Measurements from ENCODE around the gene ZKSCAN4.

DNA sequence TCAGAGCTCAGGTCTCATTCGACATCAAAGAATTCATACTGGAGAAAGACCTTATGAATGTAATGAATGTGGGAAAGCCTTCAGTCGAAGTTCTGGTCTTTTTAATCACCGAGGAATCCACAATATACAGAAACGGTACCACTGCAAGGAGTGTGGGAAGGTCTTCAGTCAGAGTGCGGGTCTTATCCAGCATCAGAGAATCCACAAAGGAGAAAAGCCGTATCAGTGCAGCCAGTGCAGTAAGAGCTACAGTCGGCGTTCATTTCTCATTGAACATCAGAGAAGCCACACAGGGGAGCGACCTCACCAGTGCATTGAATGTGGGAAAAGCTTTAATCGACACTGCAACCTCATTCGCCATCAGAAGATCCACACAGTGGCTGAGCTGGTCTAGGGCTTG, 19.3 kb downstream of the ZKSCAN4 start:
- TF ChIP-seq, protein P1, sequence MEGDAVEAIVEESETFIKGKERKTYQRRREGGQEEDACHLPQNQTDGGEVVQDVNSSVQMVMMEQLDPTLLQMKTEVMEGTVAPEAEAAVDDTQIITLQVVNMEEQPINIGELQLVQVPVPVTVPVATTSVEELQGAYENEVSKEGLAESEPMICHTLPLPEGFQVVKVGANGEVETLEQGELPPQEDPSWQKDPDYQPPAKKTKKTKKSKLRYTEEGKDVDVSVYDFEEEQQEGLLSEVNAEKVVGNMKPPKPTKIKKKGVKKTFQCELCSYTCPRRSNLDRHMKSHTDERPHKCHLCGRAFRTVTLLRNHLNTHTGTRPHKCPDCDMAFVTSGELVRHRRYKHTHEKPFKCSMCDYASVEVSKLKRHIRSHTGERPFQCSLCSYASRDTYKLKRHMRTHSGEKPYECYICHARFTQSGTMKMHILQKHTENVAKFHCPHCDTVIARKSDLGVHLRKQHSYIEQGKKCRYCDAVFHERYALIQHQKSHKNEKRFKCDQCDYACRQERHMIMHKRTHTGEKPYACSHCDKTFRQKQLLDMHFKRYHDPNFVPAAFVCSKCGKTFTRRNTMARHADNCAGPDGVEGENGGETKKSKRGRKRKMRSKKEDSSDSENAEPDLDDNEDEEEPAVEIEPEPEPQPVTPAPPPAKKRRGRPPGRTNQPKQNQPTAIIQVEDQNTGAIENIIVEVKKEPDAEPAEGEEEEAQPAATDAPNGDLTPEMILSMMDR (IDR thresholded peaks at IDR 0.05 in 2 of 3, conservative IDR thresholded peaks at IDR 0.05 in 1 of 3; ENCODE audit: control insufficient read depth in 2 of 3, extremely low read depth in 1 of 3, insufficient read depth in 1 of 3, low read depth in 3 of 3, low read length in 3 of 3): no peak
- no peak for TF ChIP-seq KDM1A (IDR thresholded peaks at IDR 0.05; ENCODE audit: borderline replicate concordance)
- TF ChIP-seq EP300 (IDR thresholded peaks at IDR 0.05; ENCODE audit: borderline replicate concordance in 1 of 2, control insufficient read depth in 1 of 2, low read depth in 2 of 2, low read length in 2 of 2): no peak
- TF ChIP-seq, protein P2, sequence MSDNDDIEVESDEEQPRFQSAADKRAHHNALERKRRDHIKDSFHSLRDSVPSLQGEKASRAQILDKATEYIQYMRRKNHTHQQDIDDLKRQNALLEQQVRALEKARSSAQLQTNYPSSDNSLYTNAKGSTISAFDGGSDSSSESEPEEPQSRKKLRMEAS (IDR thresholded peaks at IDR 0.05; ENCODE audit: low read depth, low read length): no peak
- no peak for TF ChIP-seq TAF1 (IDR thresholded peaks at IDR 0.05; ENCODE audit: borderline replicate concordance, low read depth, low read length)
- no peak for TF ChIP-seq CHD1 (IDR thresholded peaks at IDR 0.05; ENCODE audit: low read depth, low read length)

Data from GM12878 (cell line).